Activated CD8-positive, alpha-beta memory T cell treated with anti-CD3 and anti-CD28 coated beads for 36 hours (primary cell): ENCODE data around the gene PLOD1. TPM values are rescaled to one million over a fixed set of nuclear protein-coding genes. Genes with fewer than 3 reads are reported as not detected.
"Not testable (repeated sequence)": the region's sequence is repeated elsewhere in the genome, so short reads cannot be mapped to it uniquely, and the experiment has no call there.

ENCODE experiments used
- CTCF ChIA-PET: fragments of 350-600 bp; sonication (Branson Sonifier 250); formaldehyde crosslinking; loops from one replicate; lab custom pipeline; 2021; ENCODE audit warnings: antibody characterized with exemption; lab: Charles Lee
- POLR2A ChIA-PET: fragments of 350-600 bp; sonication (Branson Sonifier 250); formaldehyde crosslinking; loops from one replicate; lab custom pipeline; 2021; ENCODE audit warnings: antibody characterized with exemption; lab: Charles Lee
- total RNA-seq, 2 experiments: library from RNA; stranded (reverse); gene quantifications; one replicate each; pipeline ENCODE4 v1.2.3, GENCODE V29; 2021

Gene PLOD1
- total RNA-seq = 10 to 100 TPM; 28.5 to 29.6 TPM

DNA sequence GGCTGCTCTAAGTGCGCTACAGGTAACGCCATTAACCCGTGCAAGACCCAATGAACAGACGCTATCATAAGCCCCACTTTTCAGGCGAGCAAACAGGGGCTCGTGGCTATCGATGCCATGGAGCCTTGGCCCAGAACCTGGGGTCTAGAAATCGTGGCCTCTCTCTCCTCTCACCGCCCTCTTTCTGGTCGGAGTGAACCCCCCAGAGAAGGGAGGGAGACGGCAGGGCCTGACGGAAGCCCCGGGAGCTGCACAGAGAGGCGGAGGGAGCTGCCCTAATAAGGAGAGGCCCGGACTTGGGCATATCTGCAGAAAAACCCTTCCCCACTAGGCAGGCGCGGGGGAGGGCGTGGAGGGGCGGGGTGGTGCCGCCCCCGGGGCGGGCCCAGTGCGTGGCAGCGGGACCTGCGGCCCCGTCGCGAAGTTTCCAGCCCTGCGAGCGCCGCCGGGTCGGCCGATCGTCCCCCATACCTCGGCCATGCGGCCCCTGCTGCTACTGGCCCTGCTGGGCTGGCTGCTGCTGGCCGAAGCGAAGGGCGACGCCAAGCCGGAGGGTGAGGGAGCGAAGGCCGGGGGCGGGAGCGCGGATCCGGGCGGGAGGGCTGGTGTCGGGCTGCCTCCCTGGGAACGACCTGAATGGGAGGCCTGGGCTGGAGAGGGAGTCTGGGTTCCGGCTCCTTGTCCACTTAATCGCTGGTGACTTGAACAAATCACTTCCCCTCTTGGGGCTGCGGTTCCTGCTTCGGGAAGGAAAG, at the start of gene PLOD1:
Gene PLOD1, plus strand, starts transcription at position 416 of the 755 bp plus-strand sequence. Its CDS starts 63 bp downstream, at position 479.
- POLR2A ChIA-PET = interaction anchor here (1.0 to 1.7 kb wide), 2 partner anchors 25 to 26 kb away, joined by 10 to 14 read pairs; no protein-coding TSS in a partner anchor
- CTCF ChIA-PET = interaction anchor here (1.0 kb wide), 1 partner anchor 190 kb away, joined by 3 read pairs; no protein-coding TSS in a partner anchor

DNA sequence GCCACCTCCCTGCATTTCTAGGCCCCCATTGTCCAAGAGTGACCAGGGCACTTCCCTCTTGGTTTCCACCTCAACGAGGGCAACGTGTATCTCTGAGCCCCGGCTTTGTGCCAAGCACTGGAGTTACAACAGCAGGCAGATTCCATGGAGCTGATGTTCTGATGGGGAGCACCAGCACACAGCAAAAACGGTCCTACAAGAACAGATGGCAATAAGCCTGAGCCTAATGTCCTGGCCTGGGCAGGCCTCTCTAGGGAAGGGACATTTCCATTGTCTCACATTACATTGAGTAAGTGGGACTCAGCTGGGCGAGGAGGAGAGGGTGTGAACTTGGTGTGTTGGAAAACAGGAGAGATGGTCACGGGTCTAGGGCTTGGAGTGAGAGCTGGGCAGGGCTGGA, 48.6 kb upstream of the PLOD1 start:
- ChIA-PET CTCF (interaction anchor here (1.2 kb wide), 1 partner anchor 18 kb away, joined by 3 read pairs; no protein-coding TSS in a partner anchor), POLR2A (no interaction called here)

DNA sequence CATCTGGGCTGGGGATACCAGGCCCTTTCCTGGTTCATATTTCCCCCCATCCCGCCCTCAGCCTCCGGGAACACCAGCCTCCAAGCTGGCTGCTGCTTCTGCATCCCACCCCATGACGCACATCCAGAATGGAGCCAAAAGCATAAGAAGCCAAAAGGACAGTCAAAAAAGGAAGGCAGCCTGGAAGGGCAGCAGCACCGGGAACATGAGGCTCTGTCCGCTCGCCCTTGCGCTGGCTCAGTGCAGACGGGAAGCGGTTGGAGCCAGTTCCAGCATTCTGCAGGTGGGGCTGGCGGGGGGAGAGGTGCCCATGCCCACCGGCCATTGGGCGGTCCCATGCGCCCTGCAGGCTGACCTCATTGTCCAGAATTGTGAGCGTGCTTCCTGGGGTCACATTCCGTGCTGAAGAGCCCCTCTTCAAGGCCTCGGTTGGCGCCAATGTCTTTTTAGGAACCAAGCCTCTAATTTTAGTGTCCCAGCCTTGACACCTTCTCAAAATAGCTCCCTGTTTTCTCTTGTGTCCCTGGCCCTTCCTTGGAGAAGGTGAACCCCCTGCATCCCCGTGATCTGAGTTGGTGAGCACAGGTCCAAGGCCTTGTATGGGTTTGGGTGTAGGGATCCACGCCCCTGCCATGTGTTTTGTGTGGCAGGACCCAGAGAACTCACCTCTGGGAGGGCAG, 47.4 kb upstream of the PLOD1 start:
- ChIA-PET CTCF (no interaction called here), POLR2A (interaction anchor here (0.6 kb wide), 1 partner anchor 1898 kb away, joined by 3 read pairs; no protein-coding TSS in a partner anchor)

DNA sequence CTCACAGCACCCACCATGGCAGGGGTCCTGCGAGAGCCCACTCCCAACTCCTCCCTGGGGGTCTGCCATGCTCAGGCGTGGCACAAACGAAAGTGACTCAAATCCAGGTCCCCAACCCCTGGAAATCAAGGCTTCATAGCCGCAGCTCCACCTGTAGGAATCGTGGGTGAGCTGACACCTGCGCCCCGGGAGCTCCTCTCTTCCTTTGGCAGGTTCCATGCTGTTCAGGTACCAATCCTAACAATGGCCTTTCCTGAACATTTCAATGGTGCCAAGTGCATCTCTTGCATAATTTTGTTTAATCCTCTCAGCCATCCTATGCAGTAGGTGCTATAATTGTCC, 46.9 kb upstream of the PLOD1 start:
- ChIA-PET POLR2A (interaction anchor here (0.6 kb wide), 1 partner anchor 1898 kb away, joined by 3 read pairs; no protein-coding TSS in a partner anchor), CTCF (interaction anchor here (1.0 kb wide), 1 partner anchor 49 kb away, joined by 3 read pairs; no protein-coding TSS in a partner anchor)

DNA sequence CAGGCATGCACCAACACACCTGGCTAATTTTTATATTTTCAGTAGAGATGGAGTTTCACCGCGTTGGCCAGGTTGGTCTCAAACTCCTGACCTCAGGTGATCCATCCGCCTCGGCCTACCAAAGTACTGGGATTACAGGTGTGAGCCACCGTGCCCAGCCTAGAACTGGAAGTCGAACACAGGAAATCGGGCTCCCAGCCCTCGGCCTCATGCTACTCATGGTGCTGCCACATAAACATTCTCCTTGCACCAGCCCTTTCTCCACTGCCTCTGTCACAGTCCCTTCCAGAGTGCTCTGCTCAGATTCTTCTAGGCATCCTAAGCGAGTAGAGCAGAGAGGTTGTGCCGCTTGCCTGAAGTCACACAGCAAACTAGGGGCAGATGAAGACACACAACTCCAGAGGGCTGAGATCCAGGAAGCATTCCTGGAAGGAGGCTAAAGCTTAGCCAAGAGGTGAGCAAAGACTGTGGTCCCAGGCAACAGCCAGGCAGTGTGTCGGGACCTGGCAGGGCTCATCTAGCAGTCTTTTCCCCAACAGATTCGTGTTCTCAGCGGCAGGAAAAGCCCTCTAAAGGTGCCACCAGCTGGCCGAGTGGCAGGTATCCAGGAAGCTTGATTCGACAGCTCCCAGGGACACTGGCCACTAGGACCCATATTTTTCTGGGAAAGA, 46.2 kb upstream of the PLOD1 start:
- POLR2A ChIA-PET = no interaction called here
- CTCF ChIA-PET = interaction anchor here (1.0 kb wide), 1 partner anchor 50 kb away, joined by 3 read pairs; no protein-coding TSS in a partner anchor

DNA sequence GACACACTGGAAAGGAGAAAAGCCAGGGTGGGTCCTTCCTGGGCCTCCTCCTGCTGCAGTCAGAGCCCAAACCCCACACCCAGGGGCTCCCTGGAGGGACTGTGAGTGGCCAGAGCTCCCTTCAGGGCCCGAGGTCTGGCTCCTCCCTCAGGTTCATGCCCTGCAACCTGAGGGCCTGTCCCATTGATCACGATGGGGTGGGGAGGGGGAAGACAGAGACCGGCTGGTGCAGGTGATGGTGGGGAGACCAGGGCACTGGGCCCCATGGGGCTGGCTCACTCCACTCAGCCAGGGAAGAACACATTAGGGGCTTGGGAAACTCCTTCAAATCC, 45.7 kb upstream of the PLOD1 start:
- ChIA-PET CTCF (no interaction called here), POLR2A (no interaction called here)

DNA sequence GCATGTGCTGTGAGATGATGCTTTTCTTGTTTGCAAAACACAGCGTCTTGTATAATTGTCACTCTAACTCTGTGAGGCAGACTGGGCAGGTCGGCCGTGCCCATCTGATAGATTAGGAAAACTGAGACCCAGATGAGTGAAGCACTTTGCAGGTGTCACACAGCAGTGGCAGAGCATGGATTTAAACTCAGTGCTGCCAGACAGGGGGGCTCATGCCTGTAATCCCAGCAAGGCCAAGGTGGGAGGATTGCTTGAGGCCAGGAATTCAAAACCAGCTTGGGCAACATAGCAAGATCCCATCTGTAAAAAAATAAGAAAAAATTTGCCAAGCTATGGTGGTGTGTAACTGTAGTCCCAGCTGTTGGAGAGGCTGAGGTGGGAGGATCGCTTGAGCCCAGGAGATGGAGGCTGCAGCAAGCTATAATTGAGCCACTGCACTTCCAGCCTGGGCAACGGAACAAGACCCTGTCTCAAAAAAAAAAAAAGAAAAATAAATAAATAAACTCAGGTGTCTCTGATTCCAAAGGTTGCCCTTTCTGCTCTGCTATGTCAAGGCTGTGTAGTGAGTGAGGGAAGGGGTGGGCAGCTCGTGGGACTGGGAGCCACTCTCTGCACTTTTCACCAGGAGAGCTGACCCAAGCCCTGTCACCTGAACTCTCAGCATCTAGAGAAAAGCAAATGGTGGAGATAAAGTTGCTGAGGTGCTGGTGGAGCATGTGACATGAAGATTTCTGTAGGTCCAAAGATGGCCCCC, 42.9 kb upstream of the PLOD1 start:
- ChIA-PET POLR2A (no interaction called here), CTCF (interaction anchor here (0.8 kb wide), 1 partner anchor 54 kb away, joined by 3 read pairs; no protein-coding TSS in a partner anchor)

DNA sequence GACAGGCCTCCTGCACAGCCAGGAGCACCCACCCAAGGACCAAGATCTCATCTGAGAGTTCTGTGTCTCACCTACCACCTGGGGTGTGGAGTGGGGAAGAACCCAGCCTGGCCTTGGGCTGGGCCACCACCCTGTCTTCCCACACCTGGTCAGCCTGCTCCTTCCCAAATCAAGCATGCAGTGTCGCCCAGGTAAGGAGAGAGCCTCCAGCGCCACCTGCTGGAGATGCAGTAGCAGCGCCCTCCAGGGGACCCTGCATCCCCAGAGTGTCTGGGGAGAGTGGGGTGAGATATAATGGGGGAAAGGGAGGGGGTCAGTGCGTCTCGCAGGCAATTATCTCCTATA, 40.6 kb upstream of the PLOD1 start:
- ChIA-PET CTCF (interaction anchor here (0.7 to 1.0 kb wide), 2 partner anchors 31 to 56 kb away, joined by 4 to 6 read pairs; no protein-coding TSS in a partner anchor), POLR2A (no interaction called here)

DNA sequence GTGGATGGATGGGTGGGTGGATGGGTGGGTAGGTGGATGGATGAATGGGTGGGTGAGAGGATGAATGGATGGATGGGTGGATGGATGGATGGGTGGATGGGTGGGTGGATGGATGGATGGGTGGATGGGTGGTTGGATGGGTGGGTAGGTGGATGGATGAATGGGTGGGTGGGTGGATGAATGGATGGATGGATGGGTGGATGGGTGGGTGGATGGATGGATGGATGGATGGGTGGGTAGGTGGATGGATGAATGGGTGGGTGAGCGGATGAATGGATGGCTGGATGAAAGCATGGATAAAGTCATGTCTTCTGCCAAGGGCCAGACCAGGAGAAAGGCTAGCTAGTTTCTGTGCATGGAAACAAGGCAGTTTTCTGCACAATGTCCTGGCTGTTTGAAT, 40.0 kb upstream of the PLOD1 start:
- POLR2A ChIA-PET = not testable (repeated sequence)
- CTCF ChIA-PET = interaction anchor here (0.7 kb wide), 1 partner anchor 31 kb away, joined by 4 read pairs; no protein-coding TSS in a partner anchor

DNA sequence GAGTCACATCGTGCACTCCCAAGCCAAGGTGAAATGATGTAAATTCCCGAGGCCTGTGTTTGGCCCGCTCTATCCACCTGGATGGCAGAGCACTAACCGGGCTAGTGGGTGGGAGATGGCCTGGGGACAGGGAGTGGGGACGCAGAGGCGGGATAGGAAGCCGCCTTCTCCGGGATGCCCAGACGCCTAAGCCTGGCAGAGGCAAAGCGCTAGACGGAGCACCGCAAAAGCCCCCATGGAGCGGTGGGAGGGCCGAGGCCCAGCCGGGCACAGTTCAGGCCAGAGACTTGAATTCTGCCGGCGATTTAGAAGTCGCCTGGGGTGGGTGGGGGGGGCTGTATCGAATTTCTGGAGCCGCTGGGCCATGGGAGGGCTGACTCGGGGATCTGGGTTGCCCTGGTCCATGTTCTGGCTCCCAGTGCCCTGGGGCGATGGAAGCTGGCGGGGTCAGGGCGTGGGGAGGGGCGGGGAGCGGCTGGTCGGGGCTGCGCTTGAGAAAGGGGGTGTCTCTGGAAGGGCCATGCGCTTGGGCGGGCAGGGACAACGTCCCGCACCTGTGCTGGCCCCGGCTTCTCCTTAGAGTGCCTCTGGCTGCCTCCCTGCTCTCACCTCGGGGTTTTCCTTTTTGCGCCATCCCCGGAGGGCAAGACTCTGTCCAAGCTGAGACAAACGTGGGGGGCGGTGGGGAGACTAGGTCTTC, 36.3 kb upstream of the PLOD1 start:
- ChIA-PET POLR2A (interaction anchor here (1.6 kb wide), 1 partner anchor 10 kb away, joined by 7 read pairs; no protein-coding TSS in a partner anchor), CTCF (interaction anchor here (1.4 kb wide), 1 partner anchor 60 kb away, joined by 4 read pairs; no protein-coding TSS in a partner anchor)

DNA sequence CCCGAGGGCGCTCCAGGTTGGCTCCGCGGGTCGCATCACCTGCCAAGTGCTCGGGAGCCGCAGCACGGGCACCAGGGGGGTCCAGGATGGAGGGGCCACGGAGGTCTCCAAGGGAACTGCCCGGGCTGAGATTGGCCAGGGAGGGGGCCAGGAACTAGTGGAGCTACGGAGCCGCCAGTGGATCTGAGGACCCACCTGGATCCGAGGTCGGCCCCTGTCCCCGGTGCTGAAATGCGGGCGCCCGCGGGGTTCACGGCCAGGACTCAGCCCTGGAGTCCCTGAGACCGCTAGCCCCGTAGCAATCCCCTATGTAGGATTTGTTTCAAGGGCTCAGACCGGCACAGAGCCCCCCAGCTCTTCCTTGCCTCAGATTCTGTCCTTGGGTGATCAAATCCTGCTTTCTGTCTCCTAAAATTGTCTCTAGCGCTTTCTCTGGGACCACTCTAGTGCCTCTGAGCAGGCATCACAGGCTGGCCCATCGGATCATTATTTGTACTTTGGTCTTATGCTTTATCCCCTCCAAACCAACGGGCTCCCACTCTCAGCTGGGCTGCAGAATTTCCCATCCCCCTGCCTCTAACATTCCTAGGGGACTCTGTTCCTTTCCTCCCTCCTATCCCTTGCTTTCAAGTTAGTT, 35.6 kb upstream of the PLOD1 start:
- ChIA-PET CTCF (interaction anchor here (1.4 kb wide), 1 partner anchor 60 kb away, joined by 4 read pairs; no protein-coding TSS in a partner anchor), POLR2A (interaction anchor here (0.5 to 1.6 kb wide), 2 partner anchors 9 to 216 kb away, joined by 7 to 9 read pairs; no protein-coding TSS in a partner anchor)

DNA sequence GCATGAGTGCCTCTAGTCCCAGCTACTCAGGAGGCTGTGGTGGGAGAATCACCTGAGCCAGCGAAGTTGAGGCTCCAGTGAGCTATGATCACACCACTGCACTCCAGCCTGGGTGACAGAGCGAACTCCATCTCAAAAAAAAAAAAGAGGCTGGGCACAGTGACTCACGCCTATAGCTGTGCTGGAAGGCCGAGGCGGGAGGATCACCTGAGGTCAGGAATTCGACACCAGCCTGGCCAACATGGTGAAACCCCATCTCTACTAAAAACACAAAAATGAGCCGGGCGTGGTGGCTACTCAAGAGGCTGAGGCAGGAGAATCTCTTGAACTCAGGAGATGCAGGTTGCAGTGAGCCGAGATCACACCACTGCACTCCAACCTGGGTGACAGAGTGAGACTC, 33.1 kb upstream of the PLOD1 start:
- POLR2A ChIA-PET = interaction anchor here (0.6 kb wide), 1 partner anchor 49 kb away, joined by 4 read pairs; no protein-coding TSS in a partner anchor
- CTCF ChIA-PET = not testable (repeated sequence)

DNA sequence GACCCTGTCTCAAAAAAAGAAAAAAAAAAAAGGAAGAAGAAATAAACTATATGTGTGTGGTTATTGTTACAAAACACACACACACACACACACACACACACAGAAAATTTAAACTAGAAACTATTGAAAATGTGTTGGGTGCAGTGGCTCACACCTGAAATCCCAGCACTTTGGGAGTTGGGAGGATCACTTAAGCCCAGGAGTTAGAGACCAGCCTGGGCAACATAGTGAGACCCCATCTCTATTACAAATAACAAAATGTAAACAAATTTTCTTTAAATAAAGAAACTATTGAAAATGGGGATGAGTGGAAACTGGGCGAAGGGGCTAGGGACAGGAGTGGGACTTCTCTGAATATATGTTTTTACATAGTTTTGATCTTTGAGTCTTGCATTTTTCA, 31.3 kb upstream of the PLOD1 start:
- POLR2A ChIA-PET = no interaction called here
- CTCF ChIA-PET = no interaction called here

DNA sequence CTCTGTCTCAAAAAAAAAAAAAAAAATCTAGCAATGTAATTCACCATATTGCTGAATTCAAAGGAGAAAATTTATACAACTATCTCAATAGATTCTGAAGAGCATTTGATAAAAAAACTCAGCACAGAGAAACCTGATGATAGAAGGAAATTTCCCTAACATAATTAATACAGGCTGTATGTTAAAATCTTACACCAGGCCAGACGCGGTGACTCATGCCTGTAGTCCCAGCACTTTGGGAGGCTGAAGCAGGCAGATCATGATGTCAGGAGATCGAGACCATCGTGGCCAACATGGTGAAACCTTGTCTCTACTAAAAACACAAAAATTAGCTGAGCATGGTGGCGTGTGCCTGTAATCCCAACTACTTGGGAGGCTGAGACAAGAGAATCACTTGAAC, 30.4 kb upstream of the PLOD1 start:
- CTCF ChIA-PET = interaction anchor here (0.6 kb wide), 1 partner anchor 19 kb away, joined by 3 read pairs; no protein-coding TSS in a partner anchor
- POLR2A ChIA-PET = not testable (repeated sequence)

DNA sequence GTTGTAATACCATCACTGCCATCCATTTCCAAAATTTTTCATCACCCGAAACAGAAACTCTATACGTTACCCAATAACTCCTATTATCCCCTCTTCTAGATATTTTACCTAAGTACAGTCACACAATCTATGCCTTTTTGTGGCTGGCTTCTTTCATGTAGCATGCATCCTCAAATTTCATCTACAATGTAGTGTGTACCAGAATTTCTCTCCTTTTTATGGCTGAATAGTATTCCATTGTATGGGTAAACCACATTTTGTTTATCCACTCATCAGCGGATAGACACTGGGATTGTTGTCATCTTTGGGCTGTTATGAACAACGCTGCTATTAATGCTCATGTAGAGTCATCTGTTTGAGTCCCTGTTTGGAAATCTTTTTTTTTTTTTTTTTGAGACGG, 29.5 kb upstream of the PLOD1 start:
- POLR2A ChIA-PET = no interaction called here

DNA sequence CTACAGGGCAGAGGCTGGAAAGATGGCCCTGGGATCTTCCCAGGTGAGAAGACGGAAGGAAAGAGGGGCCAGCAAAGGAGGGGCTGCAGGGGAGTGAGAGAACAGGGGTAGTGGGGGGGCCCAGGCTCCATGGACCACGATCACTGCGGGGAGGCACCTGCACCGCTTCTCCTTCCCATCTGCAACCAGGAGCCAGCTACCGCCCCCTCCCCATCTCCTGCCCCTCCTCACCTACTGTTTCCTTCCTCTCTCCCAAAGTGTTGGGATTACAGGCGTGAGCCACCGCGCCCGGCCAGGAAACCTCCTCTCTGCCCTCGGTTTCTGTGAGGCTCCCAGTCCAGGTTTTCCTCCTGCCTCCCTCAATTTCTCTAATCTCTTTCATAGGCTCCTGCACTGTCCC, 27.6 kb upstream of the PLOD1 start:
- CTCF ChIA-PET = no interaction called here
- POLR2A ChIA-PET = no interaction called here

More for the DNA sequence above, 29.5 kb upstream of the PLOD1 start:
- CTCF ChIA-PET = interaction anchor here (0.7 kb wide), 2 partner anchors 62 to 1677 kb away, joined by 3 to 4 read pairs; no protein-coding TSS in a partner anchor
